ENCODE results near the gene ZNF575.
A peak's percentile ranks its signal among the peaks of the same experiment; 100 is the strongest.
"Not testable (repeated sequence)": the region's sequence is repeated elsewhere in the genome, so short reads cannot be mapped to it uniquely, and the experiment has no call there.

Gene ZNF575

DNA sequence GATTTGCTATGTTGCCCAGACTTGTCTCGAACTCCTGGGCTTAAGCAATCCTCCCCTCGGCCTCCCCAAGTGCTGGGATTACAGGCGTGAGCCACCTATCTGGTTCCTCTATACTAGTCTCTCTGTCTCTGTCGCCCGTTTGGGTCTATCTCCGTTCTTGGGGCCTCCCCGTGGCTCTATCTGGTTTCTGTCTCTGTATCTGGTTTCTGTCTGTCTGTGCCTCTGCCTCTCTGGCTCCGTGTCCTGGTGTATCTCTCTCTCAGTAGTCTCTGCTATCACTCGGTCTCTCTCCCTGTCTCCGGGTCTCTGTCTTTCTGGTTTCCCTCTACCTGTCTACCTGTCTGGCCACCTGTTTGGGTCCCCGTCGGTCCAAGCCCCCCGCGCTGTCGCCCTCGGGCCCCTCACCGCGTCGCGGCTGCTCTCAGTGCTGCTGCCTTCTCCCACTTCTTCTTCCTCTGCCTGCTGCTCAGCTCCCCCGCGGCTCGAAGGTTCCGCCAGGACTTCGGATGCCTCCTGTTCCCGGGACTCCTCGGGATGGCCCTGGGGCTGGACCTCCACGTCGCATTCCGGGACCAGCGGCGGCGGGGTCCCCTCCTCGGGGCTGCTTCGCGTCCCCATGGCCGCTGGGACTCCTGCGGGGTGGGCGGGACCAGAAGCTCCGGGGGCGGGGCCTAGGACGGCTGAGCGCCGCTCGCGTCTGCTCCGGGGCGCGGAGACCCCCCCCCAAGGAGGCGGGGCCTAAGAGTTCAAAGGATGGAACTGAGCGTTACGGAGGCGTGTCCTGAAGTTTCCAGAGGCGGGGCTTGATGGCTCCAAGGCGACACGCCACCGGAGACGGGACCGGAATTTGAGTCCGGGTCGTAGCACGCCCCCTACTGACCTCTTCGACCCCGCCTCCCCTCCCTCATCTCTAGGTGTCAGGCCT lies 29.2 kb upstream of the ZNF575 start:
- H3K4me3 Mint-ChIP-seq, result peak overlapping the region; percentile 96
- H3K9me3 Mint-ChIP-seq, result no peaks in the 10 kb centered on the region
- H3K4me1 Mint-ChIP-seq, result peaks cover 41% of the 10 kb centered on the region
- H3K27ac Mint-ChIP-seq, result peak overlapping the region; percentile 97
- no peaks in the 10 kb centered on the region for H3K27me3 Mint-ChIP-seq
- H3K36me3 Mint-ChIP-seq, result peaks cover 7% of the 10 kb centered on the region

DNA sequence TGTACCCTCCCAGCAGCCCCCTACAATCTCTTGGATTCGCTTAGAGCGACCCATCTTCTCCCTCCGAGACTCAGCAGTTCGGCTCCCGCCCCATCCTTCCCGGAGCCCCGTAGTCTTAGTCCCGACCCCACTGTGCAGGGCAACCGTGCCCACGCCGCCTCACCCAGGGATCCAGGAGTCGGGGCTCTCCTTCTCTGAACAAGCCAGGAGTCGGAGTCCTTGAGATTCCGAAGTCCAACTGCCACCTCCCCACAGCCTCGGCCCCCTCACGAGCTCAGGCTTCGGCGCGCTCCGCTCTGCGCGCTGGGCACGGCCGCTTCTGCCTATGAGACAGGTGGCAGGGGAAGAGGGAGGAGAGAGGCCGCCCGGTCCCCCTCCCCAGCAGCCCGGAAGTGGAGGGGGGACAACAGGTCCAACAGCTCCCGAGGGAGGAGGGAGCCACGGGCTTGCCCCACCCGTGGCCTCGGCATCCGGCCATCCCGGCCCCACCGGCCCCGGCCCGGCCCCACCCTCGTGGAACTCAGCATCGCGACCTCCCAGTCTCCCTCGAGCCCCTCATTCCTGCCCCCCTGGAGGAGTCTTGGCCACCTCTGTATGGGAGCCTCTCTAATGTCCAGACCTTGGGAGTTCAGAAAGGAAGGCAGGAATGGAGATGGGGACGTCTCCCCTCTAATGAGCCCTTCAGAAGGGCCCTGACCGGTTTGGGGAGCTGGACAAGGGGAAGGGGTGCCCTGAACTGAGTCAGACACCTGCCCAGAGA lies 28.4 kb upstream of the ZNF575 start, which contains the start of gene PHLDB3:
TSS of gene PHLDB3 (minus strand) at position 321 of the 760 bp plus-strand sequence. CDS start 628 bp downstream, outside the sequence.
- H3K9me3 Mint-ChIP-seq, result no peaks in the 10 kb centered on the region
- peaks cover 7% of the 10 kb centered on the region for H3K36me3 Mint-ChIP-seq
- H3K27ac Mint-ChIP-seq, result peak within 1 kb of the TSS; percentile 97
- H3K27me3 Mint-ChIP-seq, result no peaks in the 10 kb centered on the region
- peaks cover 41% of the 10 kb centered on the region for H3K4me1 Mint-ChIP-seq
- H3K4me3 Mint-ChIP-seq, result peak within 1 kb of the TSS; percentile 96

GRCh38 chr19:43505186-43505456 lies 27.9 kb upstream of the ZNF575 start:
- peaks cover 7% of the 10 kb centered on the region for H3K36me3 Mint-ChIP-seq
- peaks cover 41% of the 10 kb centered on the region for H3K4me1 Mint-ChIP-seq
- no peaks in the 10 kb centered on the region for H3K27me3 Mint-ChIP-seq
- H3K27ac Mint-ChIP-seq, result peak overlapping the region; percentile 70
- H3K9me3 Mint-ChIP-seq, result no peaks in the 10 kb centered on the region
- H3K4me3 Mint-ChIP-seq, result peak overlapping the region; percentile 96

DNA sequence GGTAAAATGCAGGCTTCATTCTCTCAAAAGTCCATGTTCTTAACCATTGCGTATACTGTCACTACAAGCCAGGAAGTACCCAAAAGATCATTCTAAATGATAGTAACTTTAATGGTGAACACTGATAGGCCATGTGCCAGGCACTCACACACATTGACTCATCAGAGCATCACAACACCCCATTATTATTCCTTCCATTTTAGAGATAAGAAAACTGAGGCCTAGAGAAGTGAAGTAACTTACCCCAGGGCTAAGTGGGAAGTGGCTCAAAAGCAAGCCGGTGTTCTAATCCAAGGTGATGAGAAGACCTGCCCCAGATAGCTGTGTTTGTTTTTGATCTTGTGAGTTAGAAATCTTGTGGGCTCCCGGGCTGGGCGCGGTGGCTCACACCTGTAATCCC lies 27.0 kb upstream of the ZNF575 start:
- peaks cover 38% of the 10 kb centered on the region for H3K4me1 Mint-ChIP-seq
- peak overlapping the region; percentile 23 for H3K4me3 Mint-ChIP-seq
- H3K9me3 Mint-ChIP-seq, result no peaks in the 10 kb centered on the region
- peak overlapping the region; percentile 70 for H3K27ac Mint-ChIP-seq
- H3K27me3 Mint-ChIP-seq, result no peaks in the 10 kb centered on the region
- peaks cover 6% of the 10 kb centered on the region for H3K36me3 Mint-ChIP-seq

DNA sequence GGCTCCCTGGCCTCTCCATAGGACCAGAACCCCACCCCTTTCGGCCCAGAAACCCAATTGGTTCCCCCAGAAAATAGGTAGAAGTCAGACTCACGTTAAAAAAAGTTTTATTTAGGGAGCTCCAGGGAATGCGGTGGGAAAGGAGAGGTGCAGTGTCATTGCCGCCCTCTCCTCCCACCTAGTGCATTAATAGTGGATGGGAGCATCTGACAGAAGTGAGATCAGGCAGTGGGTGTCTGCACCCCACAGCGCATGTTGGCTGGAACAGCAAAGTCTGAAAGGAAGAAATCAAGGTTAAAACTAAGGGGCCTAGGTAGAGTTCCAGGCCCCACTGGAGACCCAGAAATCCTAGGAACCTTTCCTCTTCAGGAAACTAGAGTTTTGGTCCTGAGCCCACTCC lies 26.4 kb upstream of the ZNF575 start:
- Mint-ChIP-seq H3K27ac (no peak overlapping the region), H3K4me1 (peaks cover 34% of the 10 kb centered on the region), H3K36me3 (peaks cover 6% of the 10 kb centered on the region), H3K4me3 (no peak overlapping the region), H3K9me3 (no peaks in the 10 kb centered on the region), H3K27me3 (no peaks in the 10 kb centered on the region)

DNA sequence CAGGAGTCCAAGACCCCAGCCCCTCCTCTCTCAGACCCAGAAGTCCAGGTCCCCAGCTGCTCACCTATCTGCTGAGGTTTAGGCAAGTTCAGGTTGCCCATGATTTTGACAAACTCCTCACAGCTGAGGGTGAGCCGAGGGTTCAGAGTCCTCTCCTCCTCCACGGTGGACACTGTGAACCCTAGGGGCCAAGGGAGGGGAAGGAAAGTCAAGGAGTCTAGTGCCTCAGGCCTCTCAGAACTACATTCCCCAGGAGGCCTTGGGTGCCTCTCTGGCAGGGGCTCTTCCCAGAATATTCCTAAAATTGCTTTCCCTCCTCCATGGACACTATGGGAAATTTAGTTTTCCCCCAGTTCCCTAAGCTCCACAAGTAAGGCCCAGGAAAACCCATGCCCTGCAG lies 25.1 kb upstream of the ZNF575 start:
- H3K4me3 Mint-ChIP-seq, result no peak overlapping the region
- H3K9me3 Mint-ChIP-seq, result no peaks in the 10 kb centered on the region
- peaks cover 5% of the 10 kb centered on the region for H3K36me3 Mint-ChIP-seq
- H3K27me3 Mint-ChIP-seq, result no peaks in the 10 kb centered on the region
- H3K4me1 Mint-ChIP-seq, result peaks cover 26% of the 10 kb centered on the region
- no peak overlapping the region for H3K27ac Mint-ChIP-seq

GRCh38 chr19:43510713-43511112 lies 22.3 kb upstream of the ZNF575 start:
- Mint-ChIP-seq H3K27ac (no peak overlapping the region), H3K9me3 (no peaks in the 10 kb centered on the region), H3K36me3 (peaks cover 3% of the 10 kb centered on the region), H3K4me3 (no peak overlapping the region), H3K4me1 (peaks cover 5% of the 10 kb centered on the region), H3K27me3 (no peaks in the 10 kb centered on the region)

DNA sequence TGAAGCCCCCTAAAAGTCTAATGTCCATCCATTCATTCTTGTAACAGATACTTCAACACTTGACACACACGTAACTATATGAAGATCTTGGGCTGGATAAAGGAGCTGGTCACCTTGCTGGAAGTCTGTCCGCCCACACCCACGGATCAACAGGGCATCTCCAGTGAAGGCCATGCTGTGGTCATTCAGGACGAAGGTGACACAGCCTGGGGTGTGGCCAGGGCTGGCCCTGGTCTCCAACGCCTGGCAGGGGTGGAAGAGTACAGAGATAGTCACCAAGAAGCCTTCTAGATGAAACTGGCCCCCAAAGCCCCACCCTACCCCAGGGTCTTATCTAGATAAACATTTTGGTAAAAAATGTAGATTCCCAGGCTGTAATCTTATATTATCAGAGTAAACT lies 21.7 kb upstream of the ZNF575 start:
- peaks cover 3% of the 10 kb centered on the region for H3K36me3 Mint-ChIP-seq
- H3K9me3 Mint-ChIP-seq, result no peaks in the 10 kb centered on the region
- no peaks in the 10 kb centered on the region for H3K4me1 Mint-ChIP-seq
- H3K4me3 Mint-ChIP-seq, result no peak overlapping the region
- H3K27me3 Mint-ChIP-seq, result no peaks in the 10 kb centered on the region
- H3K27ac Mint-ChIP-seq, result no peak overlapping the region

- not testable (repeated sequence) for H3K36me3 Mint-ChIP-seq, H3K9me3 Mint-ChIP-seq, H3K27me3 Mint-ChIP-seq, H3K4me3 Mint-ChIP-seq, H3K4me1 Mint-ChIP-seq
- peak overlapping the region; percentile 68 for H3K27ac Mint-ChIP-seq
Measured at GRCh38 chr19:43512399-43512798, 20.6 kb upstream of the ZNF575 start.

- H3K27ac Mint-ChIP-seq, result no peak overlapping the region
- H3K4me3 Mint-ChIP-seq, result no peak overlapping the region
- H3K4me1 Mint-ChIP-seq, result peaks cover 12% of the 10 kb centered on the region
- H3K9me3 Mint-ChIP-seq, result no peaks in the 10 kb centered on the region
- no peaks in the 10 kb centered on the region for H3K36me3 Mint-ChIP-seq
- H3K27me3 Mint-ChIP-seq, result no peaks in the 10 kb centered on the region
Measured at GRCh38 chr19:43518051-43518450, 14.9 kb upstream of the ZNF575 start.

DNA sequence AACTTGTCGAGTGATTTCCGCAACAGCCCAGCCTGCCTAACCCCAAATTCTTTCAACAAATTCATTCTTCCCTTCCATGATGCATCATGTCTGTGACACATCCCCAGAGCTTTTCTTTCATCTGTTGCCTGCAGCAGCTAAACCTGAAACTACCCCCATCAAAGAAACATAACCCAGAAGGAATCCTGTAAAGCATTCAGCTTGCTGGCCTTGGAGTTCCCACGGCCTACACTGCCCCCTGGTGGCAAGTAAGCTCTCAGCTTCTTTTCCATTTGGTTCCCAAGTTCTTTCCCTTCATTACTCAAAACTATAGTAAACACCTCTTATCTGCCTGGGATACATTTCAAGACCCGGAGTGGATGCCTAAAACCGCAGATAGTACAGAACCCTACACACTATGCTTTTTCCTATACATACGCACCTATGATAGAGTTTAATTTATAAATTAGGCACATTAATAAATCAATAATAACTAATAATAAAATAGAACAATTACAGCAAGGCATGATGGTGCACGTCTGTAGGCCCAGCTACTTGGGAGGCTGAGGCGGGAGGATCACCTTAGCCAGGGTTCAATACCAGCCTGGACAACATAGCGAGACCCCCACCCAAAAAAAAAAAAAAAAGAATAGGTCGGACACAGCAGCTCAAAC lies 13.4 kb upstream of the ZNF575 start:
- Mint-ChIP-seq H3K9me3 (no peaks in the 10 kb centered on the region), H3K27ac (peak overlapping the region; percentile 5), H3K4me3 (peak overlapping the region; percentile 1), H3K4me1 (peaks cover 16% of the 10 kb centered on the region), H3K36me3 (no peaks in the 10 kb centered on the region), H3K27me3 (no peaks in the 10 kb centered on the region)

- no peak overlapping the region for H3K4me3 Mint-ChIP-seq
- H3K27me3 Mint-ChIP-seq, result no peaks in the 10 kb centered on the region
- no peaks in the 10 kb centered on the region for H3K9me3 Mint-ChIP-seq
- H3K36me3 Mint-ChIP-seq, result no peaks in the 10 kb centered on the region
- H3K27ac Mint-ChIP-seq, result peak overlapping the region; percentile 83
- peaks cover 29% of the 10 kb centered on the region for H3K4me1 Mint-ChIP-seq
Measured at GRCh38 chr19:43522929-43523328, 10.1 kb upstream of the ZNF575 start.

DNA sequence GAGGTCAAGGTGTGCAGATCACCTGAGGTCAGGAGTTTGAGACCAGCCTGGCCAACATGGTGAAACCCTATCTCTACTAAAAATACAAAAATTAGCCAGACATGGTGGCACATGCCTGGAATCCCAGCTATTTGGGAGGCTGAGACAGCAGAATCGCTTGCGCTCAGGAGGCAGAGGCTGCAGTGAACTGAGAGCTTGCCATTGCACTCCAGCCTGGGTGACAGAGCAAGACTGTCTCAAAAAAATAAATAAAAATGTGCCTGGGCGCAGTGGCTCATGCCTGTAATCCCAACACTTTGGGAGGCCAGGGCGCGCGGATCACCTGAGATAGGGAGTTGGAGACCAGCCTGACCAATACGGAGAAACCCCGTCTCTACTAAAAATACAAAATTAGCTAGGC lies 9.3 kb upstream of the ZNF575 start:
- H3K9me3 Mint-ChIP-seq, H3K27ac Mint-ChIP-seq, H3K27me3 Mint-ChIP-seq, H3K4me3 Mint-ChIP-seq, H3K36me3 Mint-ChIP-seq: not testable (repeated sequence)
- H3K4me1 Mint-ChIP-seq, result peaks cover 27% of the 10 kb centered on the region

GRCh38 chr19:43524922-43525835 lies 7.8 kb upstream of the ZNF575 start:
- no peaks in the 10 kb centered on the region for H3K36me3 Mint-ChIP-seq
- peaks cover 21% of the 10 kb centered on the region for H3K4me1 Mint-ChIP-seq
- H3K27me3 Mint-ChIP-seq, result no peaks in the 10 kb centered on the region
- H3K4me3 Mint-ChIP-seq, result peak overlapping the region; percentile 96
- peak overlapping the region; percentile 83 for H3K27ac Mint-ChIP-seq
- no peaks in the 10 kb centered on the region for H3K9me3 Mint-ChIP-seq

Measured in activated naive CD4-positive, alpha-beta T cell treated with anti-CD3 and anti-CD28 coated beads, Interleukin-2, amount 50 U/mL, for 24 hours (primary cell).